Spleen (tissue), 13 donors: Measurements from ENCODE around the gene PTPRZ1. TPM values are rescaled to one million over a fixed set of nuclear protein-coding genes. Genes with fewer than 3 reads are reported as not detected.

ENCODE experiments used
- DNase-seq: peaks from one replicate; pipeline ENCODE4 v3.0.0-alpha.2; 2020
- H3K27ac ChIP-seq, 8 donors: fragments of 200-600 bp; sonication (generic) in 7 of 8; 1 replicate in 4 of 8; 2 replicates in 4 of 8; pipeline versions ENCODE4 v1.5.0 to v1.8.0; 2016 to 2021; ENCODE audit warnings: inconsistent platforms in 4 of 8, mild to moderate bottlenecking in 4 of 8, moderate library complexity in 1 of 8
- H3K27me3 ChIP-seq, 7 donors: fragments of 200-600 bp; sonication (generic) in 6 of 7; replicated peaks in 1 of 7; 1 replicate in 4 of 7; 2 replicates in 3 of 7; pipeline versions ENCODE4 v1.5.0 to v1.8.0; 2016 to 2021; ENCODE audit warnings: inconsistent platforms in 3 of 7, mild to moderate bottlenecking in 1 of 7
- H3K36me3 ChIP-seq, 6 donors: fragments of 200-600 bp; sonication (generic) in 5 of 6; 1 replicate in 4 of 6; 2 replicates in 2 of 6; pipeline versions ENCODE4 v1.5.0 to v1.8.0; 2016 to 2021; ENCODE audit warnings: inconsistent platforms in 2 of 6
- H3K4me1 ChIP-seq, 6 donors: fragments of 200-600 bp; sonication (generic) in 5 of 6; 1 replicate in 3 of 6; 2 replicates in 3 of 6; pipeline versions ENCODE4 v1.5.0 to v1.8.0; 2016 to 2021; ENCODE audit warnings: inconsistent platforms in 3 of 6
- H3K4me3 ChIP-seq, 8 donors: fragments of 200-600 bp; sonication (generic) in 7 of 8; 1 replicate in 4 of 8; 2 replicates in 4 of 8; pipeline versions ENCODE4 v1.5.0 to v1.8.0; 2016 to 2021; ENCODE audit warnings: inconsistent platforms in 4 of 8, mild to moderate bottlenecking in 4 of 8, moderate library complexity in 2 of 8
- H3K9me3 ChIP-seq, 8 donors: fragments of 200-600 bp; sonication (generic) in 7 of 8; 1 replicate in 4 of 8; 2 replicates in 4 of 8; pipeline versions ENCODE4 v1.5.0 to v1.8.0; 2016 to 2021; ENCODE audit warnings: inconsistent platforms in 4 of 8
- CTCF ChIP-seq, 11 experiments: fragments of 200-600 bp in 7 of 11; fragments of 450-650 bp in 4 of 11; sonication (generic) in 4 of 11; IDR thresholded peaks in 8 of 11; conservative IDR thresholded peaks in 3 of 11; 1 replicate in 7 of 11; 2 replicates in 4 of 11; pipeline versions ENCODE4 v1.4.0 to v1.8.0; 2016 to 2021; ENCODE audit warnings: antibody characterized with exemption in 11 of 11, inconsistent platforms in 4 of 11, mild to moderate bottlenecking in 1 of 11
- POLR2A ChIP-seq, 3 donors: fragments of 450-650 bp; IDR thresholded peaks; one replicate each; pipeline ENCODE4 v1.5.1; 2017; ENCODE audit warnings: antibody characterized with exemption in 3 of 3, mild to moderate bottlenecking in 1 of 3
- POLR2AphosphoS5 ChIP-seq, 3 donors: sonication (generic); formaldehyde crosslinking; IDR thresholded peaks; one replicate each; pipeline ENCODE4 v1.5.1; 2017; ENCODE audit warnings: antibody characterized with exemption in 3 of 3
- WGBS, 5 donors: extraction: QIAGEN DNeasy Blood & Tissue Kit in 3 of 5; methylation state at CpG; one replicate each; pipeline versions ENCODE4 v1.1.5 to v1.1.7; 2013 to 2018; 5-methylcytosine and 5-hydroxymethylcytosine counted together
- intact Hi-C: fragments of 100-400 bp; cut with DNase I; formaldehyde crosslinking; loops from one replicate; pipeline ENCODE4 v1.15.0; 2023; ENCODE audit warnings: low total_unique reads
- long read RNA-seq, 2 donors: transcript quantifications; one replicate each; lab custom pipeline, GENCODE V29; 2026
- polyA plus RNA-seq, 3 donors: library from polyadenylated mRNA; stranded (reverse); fragments of 200-250 nt; gene quantifications; one replicate each; pipeline ENCODE4 v1.2.1, GENCODE V29; 2013
- total RNA-seq, 7 donors: library from RNA; depleted of rRNA in 3 of 7; stranded (reverse); fragments of >200 nt in 3 of 7; fragmentation: NEBNext Ultra II Directional in 4 of 7; extraction: Animal tissue kit (Norgen Biotek cat#: 25700) in 4 of 7; gene quantifications; one replicate each; pipeline versions ENCODE4 v1.1.0 to v1.2.1, GENCODE V29; 2016 to 2021
- donor health status: healthy with polysubstance abuse.
- donor health status: DM: no; HTN: no; CAD: no; lungs with moderate emphysema.
- donor health status: DM: no; HTN: no; CAD: no.
- donor health status: Bipolar disorder and iron deficiency.
- donor health status: healthy.
- donor health status: DM: no; HTN: no; CAD: no.
- donor health status: DM: yes; HTN: yes; CAD: no.

The PTPRZ1 gene
- total RNA-seq = 1 to 10 TPM; 1.1 to 5.9 (median 2.1) TPM
- 1 to 10 TPM in 2 of 3 donors, under 1 TPM in 1; 0.87 to 1.4 (median 1.2) TPM for polyA plus RNA-seq
- long read RNA-seq, donor 1 = 0 reads
- long read RNA-seq, donor 2 = 0 reads

GRCh38 chr7:121872831-121873288 is at the start of gene PTPRZ1:
Gene PTPRZ1 (plus strand): TSS chr7:121873161. CDS start chr7:121873500, 339 bp downstream.
- Histone ChIP-seq H3K4me1 (peaks cover 0 to 17% (median 7%) of the 10 kb centered on the region in 6 donors), H3K27me3 (peaks cover 0 to 53% (median 26%) of the 10 kb centered on the region in 7 donors), H3K36me3 (no peaks in the 10 kb centered on the region), H3K9me3 (no peaks in the 10 kb centered on the region), H3K27ac (no peak within 1 kb of the TSS), H3K4me3 (peak within 1 kb of the TSS; percentile 8 to 66 (median 34))
- intact Hi-C loops = no loop called here
- 1 to 13% (median 3%) methylated on average over 29 to 49 of the region's 49 CpGs for WGBS, 5 donors
- TF ChIP-seq CTCF (IDR thresholded peaks at IDR 0.05 in 8 of 11, conservative IDR thresholded peaks at IDR 0.05 in 3 of 11) (no peak), POLR2A (IDR thresholded peaks at IDR 0.05) (no peak), POLR2AphosphoS5 (IDR thresholded peaks at IDR 0.05) (no peak)
- DNase-seq = no peak

- intact Hi-C loops = no loop called here
- DNase-seq = no peak
- WGBS, 5 donors = 38 to 93% (median 74%) methylated on average over 1 of the region's 1 CpG
Measured at GRCh38 chr7:121824276-121824675, 48.7 kb upstream of the PTPRZ1 start.

GRCh38 chr7:121831351-121831750 is 41.6 kb upstream of the PTPRZ1 start:
- H3K27ac ChIP-seq = no peak overlapping the region
- H3K9me3 ChIP-seq = no peaks in the 10 kb centered on the region
- H3K36me3 ChIP-seq = no peaks in the 10 kb centered on the region
- no peak overlapping the region for H3K4me3 ChIP-seq
- no peak for DNase-seq
- no peaks in the 10 kb centered on the region for H3K4me1 ChIP-seq
- TF ChIP-seq CTCF (IDR thresholded peaks at IDR 0.05 in 8 of 11, conservative IDR thresholded peaks at IDR 0.05 in 3 of 11) = no peak
- no peak for TF ChIP-seq POLR2A (IDR thresholded peaks at IDR 0.05)
- TF ChIP-seq POLR2AphosphoS5 (IDR thresholded peaks at IDR 0.05) = no peak
- intact Hi-C loops = no loop called here
- WGBS, 5 donors = 55 to 67% (median 60%) methylated on average over 3 of the region's 3 CpGs
- no peaks in the 10 kb centered on the region for H3K27me3 ChIP-seq

More at GRCh38 chr7:121824276-121824675, 48.7 kb upstream of the PTPRZ1 start:
- Histone ChIP-seq H3K4me1 (no peaks in the 10 kb centered on the region), H3K9me3 (no peaks in the 10 kb centered on the region), H3K4me3 (no peak overlapping the region), H3K27me3 (no peaks in the 10 kb centered on the region), H3K27ac (no peak overlapping the region), H3K36me3 (no peaks in the 10 kb centered on the region)
- TF ChIP-seq CTCF (IDR thresholded peaks at IDR 0.05 in 8 of 11, conservative IDR thresholded peaks at IDR 0.05 in 3 of 11) = no peak
- no peak for TF ChIP-seq POLR2A (IDR thresholded peaks at IDR 0.05)
- TF ChIP-seq POLR2AphosphoS5 (IDR thresholded peaks at IDR 0.05) = no peak

GRCh38 chr7:121831801-121832200 is 41.2 kb upstream of the PTPRZ1 start:
- Histone ChIP-seq H3K9me3 (no peaks in the 10 kb centered on the region), H3K36me3 (no peaks in the 10 kb centered on the region), H3K27me3 (no peaks in the 10 kb centered on the region), H3K27ac (no peak overlapping the region), H3K4me3 (no peak overlapping the region), H3K4me1 (no peaks in the 10 kb centered on the region)
- intact Hi-C loops = no loop called here
- TF ChIP-seq POLR2A (IDR thresholded peaks at IDR 0.05) (no peak), POLR2AphosphoS5 (IDR thresholded peaks at IDR 0.05) (no peak), CTCF (IDR thresholded peaks at IDR 0.05 in 8 of 11, conservative IDR thresholded peaks at IDR 0.05 in 3 of 11) (no peak)
- 56 to 71% (median 62%) methylated on average over 5 of the region's 5 CpGs for WGBS, 5 donors
- no peak for DNase-seq
